Upper lobe of left lung (tissue), 6 donors: ENCODE measurements around the gene POMGNT1. TPM values are rescaled to one million over a fixed set of nuclear protein-coding genes. Genes with fewer than 3 reads are reported as not detected.

Experiments
- ATAC-seq, 2 donors: fragments of 200-7000 bp; cut with Tn5 transposase; one replicate each; pipeline ENCODE4 v1.9.1; 2022; ENCODE audit warnings: mild to moderate bottlenecking in 2 of 2, moderate library complexity in 2 of 2; ENCODE audit not compliant: low FRiP score in 2 of 2
- DNase-seq, 2 donors: peaks; one replicate each; pipeline ENCODE4 v3.0.0-alpha.2; 2019 to 2020
- H3K27ac ChIP-seq, 4 donors: fragments of 200-600 bp; sonication (generic); one replicate each; pipeline ENCODE4 v1.5.1; 2016 to 2019
- H3K27me3 ChIP-seq, 4 donors: fragments of 200-600 bp; sonication (generic); one replicate each; pipeline ENCODE4 v1.5.1; 2017 to 2019
- H3K36me3 ChIP-seq, 4 donors: fragments of 200-600 bp; sonication (generic); one replicate each; pipeline ENCODE4 v1.5.1; 2016 to 2019
- H3K4me1 ChIP-seq, 4 donors: fragments of 200-600 bp; sonication (generic); one replicate each; pipeline ENCODE4 v1.5.1; 2018 to 2019
- H3K4me3 ChIP-seq, 4 donors: fragments of 200-600 bp; sonication (generic); one replicate each; pipeline ENCODE4 v1.5.1; 2017 to 2019; ENCODE audit warnings: mild to moderate bottlenecking in 2 of 4, moderate library complexity in 1 of 4
- H3K9me3 ChIP-seq, 4 donors: fragments of 200-600 bp; sonication (generic); one replicate each; pipeline ENCODE4 v1.5.1; 2018 to 2019
- CTCF ChIP-seq, 6 experiments: fragments of 450-650 bp in 4 of 6; fragments of 200-600 bp in 2 of 6; sonication (generic) in 2 of 6; IDR thresholded peaks; one replicate each; pipeline ENCODE4 v1.5.1; 2016 to 2019; ENCODE audit warnings: antibody characterized with exemption in 6 of 6
- EP300 ChIP-seq, 4 donors: sonication (generic); formaldehyde crosslinking; IDR thresholded peaks; one replicate each; pipeline ENCODE4 v1.5.1; 2017; ENCODE audit warnings: antibody characterized with exemption in 4 of 4, control low read depth in 2 of 4
- POLR2A ChIP-seq, 4 donors: fragments of 450-650 bp; IDR thresholded peaks; one replicate each; pipeline ENCODE4 v1.5.1; 2016 to 2017; ENCODE audit warnings: antibody characterized with exemption in 4 of 4, mild to moderate bottlenecking in 2 of 4
- POLR2AphosphoS5 ChIP-seq, 2 donors: sonication (generic); formaldehyde crosslinking; IDR thresholded peaks; one replicate each; pipeline ENCODE4 v1.5.1; 2017; ENCODE audit warnings: antibody characterized with exemption in 2 of 2
- whole genome bisulfite sequencing, 2 donors: methylation state at CpG; one replicate each; pipeline ENCODE4 v1.1.5; 2017 to 2018; 5-methylcytosine and 5-hydroxymethylcytosine counted together
- total RNA-seq, 6 donors: library from RNA; depleted of rRNA in 4 of 6; stranded (reverse); fragments of >200 nt in 4 of 6; gene quantifications; one replicate each; pipeline versions ENCODE4 v1.1.0 to v1.2.1, GENCODE V29; 2016 to 2021
- donor health status: DM: no; HTN: no; CAD: no; lungs with moderate emphysema.
- donor health status: DM: no; HTN: yes; CAD: no; lungs with severe emphysema.

The POMGNT1 gene
- total RNA-seq, 6 donors from 2014 or later = 37.7 to 66.7 (median 47.5) TPM

DNA sequence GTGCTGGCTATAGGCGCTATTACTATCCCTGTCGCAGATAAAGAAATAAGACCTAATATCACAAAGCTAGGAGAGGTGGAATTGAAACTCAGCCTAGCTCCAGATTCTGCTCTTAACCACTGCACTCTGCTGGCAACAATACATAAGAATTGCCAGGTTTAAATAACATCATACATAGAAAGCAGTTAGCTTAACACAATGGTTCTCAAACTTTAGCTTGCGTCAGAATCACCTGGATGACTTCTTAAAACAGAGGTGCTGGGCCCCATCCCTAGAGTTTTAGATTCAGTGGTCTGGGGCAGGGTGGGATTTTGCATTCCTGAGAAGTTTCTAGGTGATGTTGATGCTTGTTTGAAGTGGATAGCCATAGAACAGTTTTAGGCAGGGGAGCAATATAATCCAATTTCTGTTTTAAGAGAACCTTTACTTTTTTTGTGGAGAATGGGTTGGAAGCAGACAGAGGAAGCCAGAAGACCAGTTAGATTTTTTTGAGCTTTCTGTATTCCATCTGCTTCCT lies 1.1 kb upstream of the POMGNT1 start:
- peaks cover 0 to 17% (median 8%) of the 10 kb centered on the region in 4 donors for H3K36me3 ChIP-seq
- no peak for DNase-seq
- 90% methylated on average over 3 of the region's 3 CpGs for WGBS, 2 donors
- H3K9me3 ChIP-seq = no peaks in the 10 kb centered on the region
- H3K27ac ChIP-seq = peak overlapping the region in 2 of 4 donors; percentile 85 to 91
- H3K4me1 ChIP-seq = peaks cover 31 to 50% (median 33%) of the 10 kb centered on the region in 4 donors
- H3K27me3 ChIP-seq = no peaks in the 10 kb centered on the region
- peak overlapping the region in 3 of 4 donors; percentile 75 to 80 (median 79) for H3K4me3 ChIP-seq
- no peak for ATAC-seq
- TF ChIP-seq EP300 (IDR thresholded peaks at IDR 0.05) = no peak
- no peak for TF ChIP-seq CTCF (IDR thresholded peaks at IDR 0.05)
- TF ChIP-seq POLR2AphosphoS5 (IDR thresholded peaks at IDR 0.05) = no peak

GRCh38 chr1:46197560-46197963 lies 672 bp downstream of the POMGNT1 start:
- peak overlapping the region; percentile 75 to 87 (median 80) for H3K4me3 ChIP-seq
- no peaks in the 10 kb centered on the region for H3K9me3 ChIP-seq
- H3K4me1 ChIP-seq = peaks cover 17 to 33% (median 20%) of the 10 kb centered on the region in 4 donors
- peaks cover 5 to 34% (median 25%) of the 10 kb centered on the region in 4 donors for H3K36me3 ChIP-seq
- no peaks in the 10 kb centered on the region for H3K27me3 ChIP-seq
- DNase-seq = no peak
- peak in 1 of 2 donors; percentile 2 for ATAC-seq
- peak overlapping the region; percentile 54 to 91 (median 78) for H3K27ac ChIP-seq
- 67% methylated on average over 5 to 9 of the region's 9 CpGs for WGBS, 2 donors
- TF ChIP-seq CTCF (IDR thresholded peaks at IDR 0.05) (no peak), POLR2AphosphoS5 (IDR thresholded peaks at IDR 0.05) (no peak), POLR2A (IDR thresholded peaks at IDR 0.05) (no peak), EP300 (IDR thresholded peaks at IDR 0.05) (no peak)

DNA sequence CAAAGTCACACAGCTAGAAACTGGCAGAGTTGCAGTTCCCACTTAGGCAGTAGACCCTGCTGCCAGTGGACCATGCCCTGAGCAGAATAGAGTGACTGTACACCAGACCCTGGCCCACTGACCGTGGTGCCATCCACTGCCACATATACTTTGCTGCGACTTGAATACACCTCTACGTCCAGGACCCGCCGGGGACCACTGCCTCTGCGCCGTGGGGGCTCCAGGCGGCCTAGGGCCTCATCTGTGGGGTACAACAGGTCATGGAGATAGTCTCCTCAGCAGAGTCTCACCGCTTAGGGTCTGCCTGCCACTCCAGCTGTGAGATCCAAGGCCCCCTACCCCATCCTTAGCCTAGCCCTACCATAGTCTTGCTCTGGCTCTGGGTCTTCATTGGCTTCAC lies 1.6 kb downstream of the POMGNT1 start:
- TF ChIP-seq POLR2A (IDR thresholded peaks at IDR 0.05) = no peak
- no peak for TF ChIP-seq CTCF (IDR thresholded peaks at IDR 0.05)
- TF ChIP-seq POLR2AphosphoS5 (IDR thresholded peaks at IDR 0.05) = no peak
- TF ChIP-seq EP300 (IDR thresholded peaks at IDR 0.05) = no peak
- Histone ChIP-seq H3K27ac (peak overlapping the region in 1 of 4 donors; percentile 85), H3K27me3 (no peaks in the 10 kb centered on the region), H3K4me1 (peaks cover 17 to 31% (median 18%) of the 10 kb centered on the region in 4 donors), H3K9me3 (no peaks in the 10 kb centered on the region), H3K4me3 (no peak overlapping the region), H3K36me3 (peaks cover 5 to 44% (median 34%) of the 10 kb centered on the region in 4 donors)
- DNase-seq (peak in 1 of 2 donors; percentile 77), ATAC-seq (no peak)
- WGBS, 2 donors = 93% methylated on average over 9 of the region's 9 CpGs; no CpG with 5 or more reads in 1 of the 2 donors

GRCh38 chr1:46194641-46195193 lies 3.5 kb downstream of the POMGNT1 start:
- 64 to 78% methylated on average over 5 of the region's 5 CpGs for WGBS, 2 donors
- TF ChIP-seq POLR2AphosphoS5 (IDR thresholded peaks at IDR 0.05) (no peak), CTCF (IDR thresholded peaks at IDR 0.05) (no peak), POLR2A (IDR thresholded peaks at IDR 0.05) (no peak), EP300 (IDR thresholded peaks at IDR 0.05) (no peak)

More at GRCh38 chr1:46194641-46195193, 3.5 kb downstream of the POMGNT1 start:
- Histone ChIP-seq H3K9me3 (no peaks in the 10 kb centered on the region), H3K36me3 (peaks cover 5 to 57% (median 41%) of the 10 kb centered on the region in 4 donors), H3K27ac (no peak overlapping the region), H3K4me1 (peaks cover 17 to 31% (median 21%) of the 10 kb centered on the region in 4 donors), H3K27me3 (no peaks in the 10 kb centered on the region), H3K4me3 (no peak overlapping the region)
- ATAC-seq (no peak), DNase-seq (no peak)
